GM20431 (cell line): ENCODE data around the gene LRIT3.

Experiments used
- in situ Hi-C: fragments of 300-500 bp; cut with MseI, MboI; formaldehyde crosslinking; loops from one replicate; pipeline ENCODE4 v1.15.0; 2020; ENCODE audit warnings: low sequenced_read_pairs; ENCODE audit not compliant: unreplicated experiment

Gene LRIT3

GRCh38 chr4:109887071-109887470 lies 39.2 kb downstream of the LRIT3 start:
- in situ Hi-C loops = no loop called here

GRCh38 chr4:109890076-109890475 lies 42.2 kb downstream of the LRIT3 start:
- in situ Hi-C loops = no loop called here

- in situ Hi-C loops = no loop called here
Measured at GRCh38 chr4:109902559-109903251, 54.8 kb downstream of the LRIT3 start.

GRCh38 chr4:109908731-109909130 lies 60.8 kb downstream of the LRIT3 start:
- in situ Hi-C loops = no loop called here

GRCh38 chr4:109910256-109910655 lies 62.3 kb downstream of the LRIT3 start:
- in situ Hi-C loops = no loop called here

GRCh38 chr4:109912706-109913595 lies 65.0 kb downstream of the LRIT3 start, which contains the start of gene EGF:
Gene EGF, plus strand, starts transcription at chr4:109912883. Its CDS starts 453 bp downstream, at chr4:109913336.
- in situ Hi-C loops = no loop called here

- in situ Hi-C loops = no loop called here
Measured at GRCh38 chr4:109913596-109914241, 65.8 kb downstream of the LRIT3 start.

GRCh38 chr4:109914322-109914721 lies 66.4 kb downstream of the LRIT3 start:
- in situ Hi-C loops = no loop called here

GRCh38 chr4:109915385-109916026 lies 67.6 kb downstream of the LRIT3 start:
- in situ Hi-C loops = no loop called here

GRCh38 chr4:109916027-109916409 lies 68.1 kb downstream of the LRIT3 start:
- in situ Hi-C loops = no loop called here

GRCh38 chr4:109921384-109921808 lies 73.5 kb downstream of the LRIT3 start:
- in situ Hi-C loops = no loop called here
